ENCODE measurements around the gene CTAGE15. TPM values are rescaled to one million over a fixed set of nuclear protein-coding genes. Genes with fewer than 3 reads are reported as not detected.
"Not testable (repeated sequence)": the region's sequence is repeated elsewhere in the genome, so short reads cannot be mapped to it uniquely, and the experiment has no call there.

The CTAGE15 gene, protein sequence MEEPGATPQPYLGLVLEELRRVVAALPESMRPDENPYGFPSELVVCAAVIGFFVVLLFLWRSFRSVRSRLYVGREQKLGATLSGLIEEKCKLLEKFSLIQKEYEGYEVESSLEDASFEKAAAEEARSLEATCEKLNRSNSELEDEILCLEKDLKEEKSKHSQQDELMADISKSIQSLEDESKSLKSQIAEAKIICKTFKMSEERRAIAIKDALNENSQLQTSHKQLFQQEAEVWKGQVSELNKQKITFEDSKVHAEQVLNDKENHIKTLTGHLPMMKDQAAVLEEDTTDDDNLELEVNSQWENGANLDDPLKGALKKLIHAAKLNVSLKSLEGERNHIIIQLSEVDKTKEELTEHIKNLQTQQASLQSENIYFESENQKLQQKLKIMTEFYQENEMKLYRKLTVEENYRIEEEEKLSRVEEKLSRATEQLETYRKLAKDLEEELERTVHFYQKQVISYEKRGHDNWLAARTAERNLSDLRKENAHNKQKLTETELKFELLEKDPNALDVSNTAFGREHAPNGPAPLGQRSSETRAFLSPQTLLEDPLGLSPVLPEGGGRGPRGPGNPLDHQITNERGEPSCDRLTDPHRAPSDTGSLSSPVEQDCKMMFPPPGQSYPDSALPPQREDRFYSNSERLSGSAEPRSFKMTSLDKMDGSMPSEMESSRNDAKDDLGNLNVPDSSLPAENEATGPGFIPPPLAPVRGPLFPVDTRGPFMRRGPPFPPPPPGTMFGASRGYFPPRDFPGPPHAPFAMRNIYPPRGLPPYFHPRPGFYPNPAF
- polyA plus RNA-seq (ENCODE audit: insufficient read length in 4 of 4), result 1 to 10 TPM in 1 of 4 donors, under 1 TPM in 3; 0.07 to 2.3 (median 0.33) TPM

GRCh38 chr7:143571501-143571900 is at the start of gene CTAGE15:
TSS of gene CTAGE15 (plus strand) at chr7:143571801. CDS start at chr7:143571818, 17 bp downstream.
- DNase-seq (ENCODE audit: low read depth in 4 of 4, low spot score in 3 of 4), result not testable (repeated sequence)

- not testable (repeated sequence) for DNase-seq (ENCODE audit: low read depth in 4 of 4, low spot score in 3 of 4)
These were observed 49.2 kb upstream of the CTAGE15 start for GRCh38 chr7:143522309-143522916.

DNA sequence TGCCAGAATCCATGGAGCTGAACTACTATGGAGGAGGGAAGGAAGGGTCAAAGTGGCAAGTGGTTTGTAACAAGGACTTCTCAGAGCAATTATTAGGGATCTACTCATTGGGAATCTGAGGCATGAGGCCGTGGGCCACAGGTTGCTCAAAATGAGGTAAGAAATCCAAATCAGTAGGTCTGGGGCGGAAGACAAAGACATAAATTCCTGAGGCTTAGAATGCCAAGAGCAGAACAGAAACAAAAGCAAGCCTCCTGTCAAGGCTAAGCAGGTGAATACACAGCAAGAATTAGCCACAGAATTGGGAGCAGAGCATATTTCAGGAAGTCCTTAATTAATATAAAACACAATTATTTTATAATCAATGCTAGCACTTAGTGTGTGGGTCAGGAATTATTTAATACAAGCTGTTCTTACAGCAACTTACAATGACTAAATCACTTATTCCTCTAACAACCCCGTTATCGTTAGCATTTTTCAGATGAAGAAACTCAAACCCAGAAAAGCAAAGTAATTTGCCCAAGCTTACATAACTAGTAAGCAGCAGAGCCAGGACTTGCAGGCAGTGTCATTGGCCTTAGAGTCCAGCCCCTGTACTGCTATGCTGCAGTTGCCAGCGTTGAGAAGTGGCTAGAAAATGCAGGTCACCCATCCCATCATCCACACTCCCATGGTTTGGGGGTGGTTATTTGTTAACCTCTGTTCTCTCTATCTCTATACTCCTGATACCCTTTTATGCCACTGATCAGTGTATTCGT is 40.3 kb upstream of the CTAGE15 start:
- DNase-seq (ENCODE audit: low read depth in 4 of 4, low spot score in 3 of 4), result not testable (repeated sequence)

- not testable (repeated sequence) for DNase-seq (ENCODE audit: low read depth in 4 of 4, low spot score in 3 of 4)
These were observed 39.7 kb upstream of the CTAGE15 start for GRCh38 chr7:143531932-143532331.

- not testable (repeated sequence) for DNase-seq (ENCODE audit: low read depth in 4 of 4, low spot score in 3 of 4)
These were observed 38.3 kb upstream of the CTAGE15 start for GRCh38 chr7:143533213-143533839.

- DNase-seq (ENCODE audit: low read depth in 4 of 4, low spot score in 3 of 4), result not testable (repeated sequence)
These were observed 35.2 kb upstream of the CTAGE15 start for GRCh38 chr7:143536443-143536842.

DNA sequence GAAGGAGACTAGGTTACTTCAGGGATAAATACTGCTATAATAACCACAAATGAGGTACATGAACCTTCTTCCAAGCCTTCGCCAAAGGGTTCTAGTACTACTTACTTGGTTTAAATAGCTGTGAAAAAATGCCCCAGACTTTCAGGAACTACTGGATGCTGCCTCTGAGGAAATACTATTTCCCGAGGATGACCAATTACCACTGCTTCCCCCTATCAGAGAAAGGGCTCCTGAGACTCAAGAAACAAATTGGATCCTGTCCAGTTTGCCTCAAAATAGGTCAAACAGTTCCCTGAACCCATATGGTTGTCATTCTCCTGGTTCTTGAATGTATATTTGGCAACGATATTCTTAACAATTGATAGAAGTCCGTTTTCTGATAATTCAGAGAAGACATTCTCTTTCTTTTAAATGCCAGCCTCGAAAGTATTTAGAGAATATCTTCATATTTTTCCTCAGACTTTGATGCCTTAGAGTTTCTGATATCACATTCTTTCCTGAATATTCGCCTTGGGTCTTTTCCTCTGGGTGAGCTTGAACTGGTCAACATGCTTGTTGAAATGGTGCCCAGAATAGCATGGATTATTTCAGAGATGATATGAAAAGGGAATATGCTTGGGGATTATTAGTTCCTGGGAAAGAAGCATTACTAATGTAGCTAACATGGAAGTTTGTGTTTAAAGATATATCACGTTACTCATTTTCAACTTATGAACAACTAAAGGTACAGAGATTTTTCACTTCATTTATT is 28.1 kb upstream of the CTAGE15 start:
- DNase-seq (ENCODE audit: low read depth in 4 of 4, low spot score in 3 of 4), result not testable (repeated sequence)

DNA sequence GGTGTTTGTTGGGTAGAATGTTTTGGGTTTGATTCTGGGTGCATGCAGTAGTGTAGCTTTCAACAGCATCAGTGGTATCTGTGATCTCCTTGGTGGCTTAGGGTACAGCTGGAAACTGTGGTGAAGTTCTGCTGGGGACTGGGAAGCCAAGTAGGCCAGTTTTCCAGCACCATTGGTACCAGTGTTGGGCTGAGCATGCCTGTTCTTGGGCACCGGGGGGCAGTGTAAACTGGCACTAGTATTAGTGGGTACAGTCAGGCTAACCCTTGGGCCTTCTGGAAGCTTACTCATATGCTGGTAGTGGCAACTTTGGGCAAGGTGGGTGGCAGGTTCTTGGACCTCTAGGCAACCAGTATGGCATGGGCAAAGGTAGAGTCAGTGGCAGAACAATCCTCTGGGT is 15.6 kb upstream of the CTAGE15 start:
- DNase-seq (ENCODE audit: low read depth in 4 of 4, low spot score in 3 of 4), result not testable (repeated sequence)

GRCh38 chr7:143563306-143563705 is 8.3 kb upstream of the CTAGE15 start:
- DNase-seq (ENCODE audit: low read depth in 4 of 4, low spot score in 3 of 4), result not testable (repeated sequence)

DNA sequence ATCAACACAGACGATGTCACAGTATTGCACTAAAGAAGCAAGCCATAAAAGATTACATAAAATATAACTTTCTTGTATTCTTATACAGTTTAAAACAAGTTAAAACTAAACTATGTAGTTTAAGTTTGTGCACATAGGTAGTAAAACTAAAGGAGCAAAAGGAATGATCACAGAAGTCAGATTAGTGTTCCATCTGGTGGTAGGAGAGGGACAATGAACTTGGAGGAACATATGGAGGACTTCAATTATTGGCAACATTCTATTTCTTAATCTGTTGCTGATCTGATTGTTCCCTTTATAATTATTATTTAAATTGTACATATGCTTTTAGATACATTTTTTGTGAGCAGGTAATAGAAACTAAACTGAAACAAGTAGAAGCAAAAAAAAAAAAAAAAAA is 5.6 kb upstream of the CTAGE15 start:
- not testable (repeated sequence) for DNase-seq (ENCODE audit: low read depth in 4 of 4, low spot score in 3 of 4)

- not testable (repeated sequence) for DNase-seq (ENCODE audit: low read depth in 4 of 4, low spot score in 3 of 4)
These were observed 16.6 kb downstream of the CTAGE15 start for GRCh38 chr7:143588183-143588582.

DNA sequence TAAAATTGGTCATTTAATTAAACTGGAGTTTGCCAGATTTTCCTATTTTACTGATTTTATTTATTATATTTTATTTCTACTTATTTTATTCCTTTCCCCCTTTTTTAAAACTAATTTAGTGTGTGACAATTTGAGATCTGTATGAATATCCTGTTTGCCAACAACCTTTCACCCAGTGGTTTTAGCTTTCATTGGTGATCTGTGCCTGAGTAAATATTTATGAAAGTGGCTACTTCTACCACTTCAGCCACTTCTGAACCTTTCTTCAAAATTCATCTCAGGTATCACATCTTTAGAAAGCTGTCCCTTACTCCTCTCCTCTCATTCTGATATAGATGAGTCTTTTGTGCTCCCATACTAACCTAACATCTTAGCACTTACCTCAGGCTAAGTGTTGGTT is 18.3 kb downstream of the CTAGE15 start:
- DNase-seq (ENCODE audit: low read depth in 4 of 4, low spot score in 3 of 4), result not testable (repeated sequence)

DNA sequence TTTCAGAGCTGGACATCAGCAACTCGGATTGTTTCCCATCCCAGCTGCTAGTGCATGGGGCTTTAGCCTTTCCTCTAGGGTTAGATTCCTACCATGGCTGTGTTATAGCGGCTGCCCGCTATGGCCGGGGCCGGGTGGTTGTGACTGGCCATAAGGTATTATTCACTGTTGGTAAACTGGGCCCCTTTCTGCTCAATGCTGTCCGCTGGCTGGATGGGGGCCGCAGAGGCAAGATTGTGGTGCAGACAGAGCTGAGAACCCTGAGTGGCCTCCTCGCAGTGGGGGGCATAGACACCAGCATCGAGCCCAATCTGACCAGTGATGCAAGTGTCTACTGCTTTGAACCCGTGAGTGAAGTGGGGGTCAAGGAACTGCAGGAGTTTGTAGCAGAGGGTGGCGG is 26.5 kb downstream of the CTAGE15 start:
- DNase-seq (ENCODE audit: low read depth in 4 of 4, low spot score in 3 of 4), result not testable (repeated sequence)

DNA sequence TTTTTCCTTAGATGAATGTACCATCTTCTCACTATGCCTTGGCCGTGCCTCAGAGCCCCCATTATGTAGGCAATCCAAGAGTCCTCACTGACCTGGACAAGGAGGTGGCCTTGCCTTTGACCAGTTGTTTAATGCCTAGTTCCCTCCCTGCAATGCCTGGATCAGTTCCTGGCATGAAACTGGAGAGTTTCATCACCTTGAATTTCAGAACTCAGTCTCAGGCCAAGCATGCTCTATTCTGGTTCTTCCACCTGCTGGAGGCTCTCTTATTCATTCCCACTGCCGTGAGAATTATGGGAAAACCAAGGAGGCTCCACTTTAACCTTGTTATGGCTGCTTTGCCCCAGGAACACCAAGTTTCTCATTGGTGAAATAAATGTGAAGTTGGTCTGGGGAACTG is 31.9 kb downstream of the CTAGE15 start:
- DNase-seq (ENCODE audit: low read depth in 4 of 4, low spot score in 3 of 4), result not testable (repeated sequence)

DNA sequence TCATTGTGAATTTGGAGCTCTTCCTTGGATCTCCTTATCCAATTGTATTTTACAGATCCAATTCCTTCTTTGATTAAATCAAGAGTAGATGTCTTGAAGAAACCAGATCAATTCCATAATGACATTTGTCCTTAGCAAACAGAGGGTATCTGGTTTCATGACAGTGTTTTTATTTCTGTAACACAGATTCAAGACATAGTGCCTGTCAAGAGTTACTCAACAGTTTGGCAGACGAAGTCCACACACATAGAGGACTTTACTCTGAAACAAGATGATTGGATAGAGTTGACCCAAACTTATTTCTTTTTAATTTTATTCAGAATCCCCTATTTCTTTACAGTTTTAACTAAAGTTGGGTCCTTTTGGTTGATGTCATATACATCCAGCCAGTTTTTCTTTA is 34.5 kb downstream of the CTAGE15 start:
- not testable (repeated sequence) for DNase-seq (ENCODE audit: low read depth in 4 of 4, low spot score in 3 of 4)

GRCh38 chr7:143615545-143615944 is 43.9 kb downstream of the CTAGE15 start:
- not testable (repeated sequence) for DNase-seq (ENCODE audit: low read depth in 4 of 4, low spot score in 3 of 4)

DNA sequence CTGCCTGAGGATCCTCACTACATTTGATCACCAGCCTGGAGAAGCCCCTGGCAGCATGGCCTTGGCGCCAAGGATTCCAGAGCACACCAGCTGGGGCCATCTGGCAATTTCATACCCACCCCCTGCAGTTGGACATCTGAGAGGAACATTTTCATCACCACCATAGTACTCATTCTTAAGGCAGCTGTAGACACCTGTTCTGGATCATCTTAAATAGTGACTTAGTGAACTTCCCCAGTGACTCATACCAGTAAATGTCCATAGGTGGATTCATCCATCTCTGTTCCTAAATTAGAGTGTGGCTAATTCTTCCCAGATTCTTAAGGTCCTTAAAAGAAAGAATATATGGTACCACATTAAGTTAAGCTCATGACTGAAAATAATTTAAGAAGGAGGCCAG is 45.6 kb downstream of the CTAGE15 start:
- DNase-seq (ENCODE audit: low read depth in 4 of 4, low spot score in 3 of 4), result not testable (repeated sequence)

GRCh38 chr7:143620058-143620457 is 48.5 kb downstream of the CTAGE15 start:
- DNase-seq (ENCODE audit: low read depth in 4 of 4, low spot score in 3 of 4), result not testable (repeated sequence)

DNA sequence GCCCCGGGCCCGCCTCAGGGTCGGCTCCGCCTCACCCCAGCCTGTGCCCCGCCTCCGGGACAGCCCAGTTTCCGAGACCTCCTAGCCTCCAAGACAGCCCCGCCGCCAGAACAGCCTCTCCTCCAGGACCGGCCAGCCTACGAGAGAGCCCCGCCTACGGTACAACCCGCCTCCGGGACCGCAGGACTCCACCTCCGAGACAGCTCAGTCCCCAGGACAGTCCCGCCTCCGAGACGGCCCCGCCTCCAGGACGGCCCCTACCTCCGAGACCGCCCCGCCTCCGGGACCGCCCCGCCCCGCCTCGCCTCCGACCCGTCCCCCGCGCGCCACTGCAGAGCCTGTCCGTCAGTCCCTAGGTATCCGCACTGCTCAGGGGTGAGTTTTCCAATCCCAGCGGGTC is 49.0 kb downstream of the CTAGE15 start, which contains the start of gene TCAF2:
Gene TCAF2, plus strand, starts transcription at position 329 of the 400 bp plus-strand sequence.
- DNase-seq (ENCODE audit: low read depth in 4 of 4, low spot score in 3 of 4), result not testable (repeated sequence)

Data from left renal pelvis (tissue), 4 donors.